IMR-90 (cell line): ENCODE measurements around the gene SLC16A5.

ENCODE experiments used
- BHLHE40 ChIP-seq: fragments of 150-350 bp; IDR thresholded peaks from 2 replicates; pipeline ENCODE4 v1.6.1; 2016; ENCODE audit warnings: mild to moderate bottlenecking, low read depth, low read length
- CEBPB ChIP-seq: IDR thresholded peaks from 2 replicates; pipeline ENCODE4 v1.6.1; 2012; ENCODE audit warnings: low read depth, low read length, improper control_type of control experiment
- FOS ChIP-seq: fragments of 150-350 bp; IDR thresholded peaks from 2 replicates; pipeline ENCODE4 v1.6.1; 2016; ENCODE audit warnings: low read depth, low read length
- MAZ ChIP-seq: IDR thresholded peaks from 2 replicates; pipeline ENCODE4 v1.6.1; 2012; ENCODE audit warnings: low read depth, mild to moderate bottlenecking, low read length, improper control_type of control experiment, moderate library complexity, borderline replicate concordance
- MXI1 ChIP-seq: IDR thresholded peaks from 2 replicates; pipeline ENCODE4 v1.6.1; 2012; ENCODE audit warnings: low read depth, mild to moderate bottlenecking, low read length, moderate library complexity, borderline replicate concordance
- POLR2A ChIP-seq: IDR thresholded peaks from 2 replicates; pipeline ENCODE4 v1.6.1; 2012; ENCODE audit warnings: mild to moderate bottlenecking, low read depth, low read length
- RAD21 ChIP-seq: IDR thresholded peaks from 2 replicates; pipeline ENCODE4 v1.6.1; 2012; ENCODE audit warnings: low read length, improper control_type of control experiment
- RCOR1 ChIP-seq: IDR thresholded peaks from 2 replicates; pipeline ENCODE4 v1.6.1; 2012; ENCODE audit warnings: mild to moderate bottlenecking, low read length, improper control_type of control experiment; ENCODE audit not compliant: insufficient replicate concordance
- RFX5 ChIP-seq: IDR thresholded peaks from 2 replicates; pipeline ENCODE4 v1.8.0; 2012; ENCODE audit warnings: low read depth, mild to moderate bottlenecking, low read length, moderate library complexity
- SMC3 ChIP-seq: fragments of 150-350 bp; IDR thresholded peaks from 2 replicates; pipeline ENCODE4 v1.6.1; 2016; ENCODE audit warnings: low read depth, mild to moderate bottlenecking, antibody characterized with exemption, low read length, moderate library complexity
- TF ChIP-seq, protein P1 (sequence below): conservative IDR thresholded peaks from 2 replicates; pipeline ENCODE4 v1.5.1; 2012; ENCODE audit warnings: mild to moderate bottlenecking, low read depth, low read length, improper control_type of control experiment
- TF ChIP-seq, protein P2 (sequence below): fragments of 150-350 bp; IDR thresholded peaks from 2 replicates; pipeline ENCODE4 v1.6.1; 2017; ENCODE audit warnings: mild to moderate bottlenecking, antibody characterized with exemption, low read length, low read depth

DNA sequence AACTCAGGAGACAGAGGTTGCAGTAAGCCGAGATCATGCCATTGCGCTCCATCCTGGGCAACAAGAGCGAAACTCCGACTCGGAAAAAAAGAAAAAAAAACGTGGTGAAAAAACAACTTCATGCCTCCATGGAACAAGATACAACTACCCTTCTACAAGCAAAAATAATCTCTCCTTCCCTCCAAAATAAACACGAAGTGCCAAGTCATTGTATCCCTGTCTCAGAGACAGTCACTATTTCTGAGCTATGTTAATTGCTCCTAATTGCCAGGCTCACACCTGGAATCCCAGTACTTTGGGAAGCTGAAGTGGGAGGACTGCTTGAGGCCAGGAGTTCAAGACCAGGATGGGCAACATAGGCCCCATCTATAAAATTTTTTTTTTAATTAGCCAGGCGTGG is 19.0 kb upstream of the SLC16A5 start:
- TF ChIP-seq, protein P1, sequence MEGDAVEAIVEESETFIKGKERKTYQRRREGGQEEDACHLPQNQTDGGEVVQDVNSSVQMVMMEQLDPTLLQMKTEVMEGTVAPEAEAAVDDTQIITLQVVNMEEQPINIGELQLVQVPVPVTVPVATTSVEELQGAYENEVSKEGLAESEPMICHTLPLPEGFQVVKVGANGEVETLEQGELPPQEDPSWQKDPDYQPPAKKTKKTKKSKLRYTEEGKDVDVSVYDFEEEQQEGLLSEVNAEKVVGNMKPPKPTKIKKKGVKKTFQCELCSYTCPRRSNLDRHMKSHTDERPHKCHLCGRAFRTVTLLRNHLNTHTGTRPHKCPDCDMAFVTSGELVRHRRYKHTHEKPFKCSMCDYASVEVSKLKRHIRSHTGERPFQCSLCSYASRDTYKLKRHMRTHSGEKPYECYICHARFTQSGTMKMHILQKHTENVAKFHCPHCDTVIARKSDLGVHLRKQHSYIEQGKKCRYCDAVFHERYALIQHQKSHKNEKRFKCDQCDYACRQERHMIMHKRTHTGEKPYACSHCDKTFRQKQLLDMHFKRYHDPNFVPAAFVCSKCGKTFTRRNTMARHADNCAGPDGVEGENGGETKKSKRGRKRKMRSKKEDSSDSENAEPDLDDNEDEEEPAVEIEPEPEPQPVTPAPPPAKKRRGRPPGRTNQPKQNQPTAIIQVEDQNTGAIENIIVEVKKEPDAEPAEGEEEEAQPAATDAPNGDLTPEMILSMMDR: no peak
- TF ChIP-seq MXI1: no peak
- no peak for TF ChIP-seq POLR2A
- no peak for TF ChIP-seq RAD21
- TF ChIP-seq RCOR1: no peak
- TF ChIP-seq SMC3: no peak
- TF ChIP-seq, protein P2, sequence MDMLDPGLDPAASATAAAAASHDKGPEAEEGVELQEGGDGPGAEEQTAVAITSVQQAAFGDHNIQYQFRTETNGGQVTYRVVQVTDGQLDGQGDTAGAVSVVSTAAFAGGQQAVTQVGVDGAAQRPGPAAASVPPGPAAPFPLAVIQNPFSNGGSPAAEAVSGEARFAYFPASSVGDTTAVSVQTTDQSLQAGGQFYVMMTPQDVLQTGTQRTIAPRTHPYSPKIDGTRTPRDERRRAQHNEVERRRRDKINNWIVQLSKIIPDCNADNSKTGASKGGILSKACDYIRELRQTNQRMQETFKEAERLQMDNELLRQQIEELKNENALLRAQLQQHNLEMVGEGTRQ: no peak
- no peak for TF ChIP-seq BHLHE40
- TF ChIP-seq RFX5: no peak
- no peak for TF ChIP-seq CEBPB
- TF ChIP-seq MAZ: no peak
- TF ChIP-seq FOS: no peak
